Activated T-cell treated with anti-CD3 and anti-CD28 coated beads for 1 hour (primary cell): ENCODE results near the gene ZIC5.

Source experiments
- DNase-seq: peaks from one replicate; pipeline ENCODE4 v3.0.0-alpha.2; 2020; ENCODE audit warnings: low read depth

The ZIC5 gene

GRCh38 chr13:99930925-99931324, 40.6 kb downstream of the ZIC5 start:
- DNase-seq = no peak

- no peak for DNase-seq
Observed at GRCh38 chr13:99929866-99930265, 41.7 kb downstream of the ZIC5 start.

GRCh38 chr13:99926014-99926731, 45.4 kb downstream of the ZIC5 start:
- DNase-seq = no peak

GRCh38 chr13:99923877-99924582, 47.5 kb downstream of the ZIC5 start:
- DNase-seq = no peak

GRCh38 chr13:99922631-99923404, 48.7 kb downstream of the ZIC5 start:
- no peak for DNase-seq

- DNase-seq = no peak
Observed at GRCh38 chr13:99919132-99919531, 52.4 kb downstream of the ZIC5 start.

- DNase-seq = no peak
Observed at GRCh38 chr13:99916366-99917103, 55.0 kb downstream of the ZIC5 start.

GRCh38 chr13:99913167-99913566, 58.4 kb downstream of the ZIC5 start:
- no peak for DNase-seq
